Activated CD4-positive, CD25-positive, alpha-beta regulatory T cell treated with anti-CD3 and anti-CD28 coated beads, Interleukin-2, amount 50 U/mL, for 24 hours (primary cell): Measurements from ENCODE around the gene NRSN2.

Experiments used
- ATAC-seq, 2 donors: fragments of 150-1000 bp; cut with Tn5 transposase; one replicate each; pipeline ENCODE4 v1.10.0; 2021; ENCODE audit warnings: mild to moderate bottlenecking in 1 of 2, moderate library complexity in 1 of 2

Gene NRSN2

DNA sequence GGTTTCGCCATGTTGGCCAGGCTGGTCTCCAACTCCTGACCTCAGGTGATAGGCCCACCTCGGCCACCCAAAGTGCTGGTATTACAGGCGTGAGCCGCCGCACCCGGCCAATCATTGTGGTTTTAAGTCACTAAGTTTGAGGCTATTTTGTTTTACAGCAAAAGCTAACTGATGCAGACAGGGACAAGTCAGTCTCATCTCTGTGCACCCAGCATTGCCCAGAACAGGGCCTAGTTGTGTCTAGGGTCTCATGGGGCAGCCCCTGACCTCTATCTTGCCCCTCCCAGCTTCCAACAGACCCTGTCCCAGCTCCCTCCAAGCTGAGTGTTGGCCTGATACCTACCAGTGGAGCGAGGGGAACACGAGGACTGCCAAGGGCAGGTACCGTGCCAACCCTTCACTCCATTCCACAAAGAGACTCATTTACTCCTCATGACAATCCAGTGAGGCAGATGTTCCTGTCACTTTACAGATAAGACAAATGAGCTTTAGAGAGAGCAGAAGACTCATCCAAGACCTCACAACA, 52.3 kb downstream of the NRSN2 start:
- no peak for ATAC-seq

DNA sequence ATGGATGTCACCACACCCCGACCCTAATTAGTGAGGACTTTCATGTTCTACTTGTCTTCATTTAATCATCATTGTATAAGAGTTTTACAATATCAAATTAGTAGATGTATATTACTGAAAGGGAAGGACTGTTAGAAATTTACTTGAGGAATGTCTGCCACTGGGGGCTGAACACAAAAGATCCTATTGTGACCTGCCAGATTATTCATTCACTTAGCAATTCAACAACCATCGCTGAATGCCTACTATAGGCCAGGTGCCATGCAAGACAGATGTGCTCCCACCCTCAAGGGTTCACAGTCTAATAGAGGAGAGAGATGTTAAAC, 53.2 kb downstream of the NRSN2 start:
- ATAC-seq = no peak

DNA sequence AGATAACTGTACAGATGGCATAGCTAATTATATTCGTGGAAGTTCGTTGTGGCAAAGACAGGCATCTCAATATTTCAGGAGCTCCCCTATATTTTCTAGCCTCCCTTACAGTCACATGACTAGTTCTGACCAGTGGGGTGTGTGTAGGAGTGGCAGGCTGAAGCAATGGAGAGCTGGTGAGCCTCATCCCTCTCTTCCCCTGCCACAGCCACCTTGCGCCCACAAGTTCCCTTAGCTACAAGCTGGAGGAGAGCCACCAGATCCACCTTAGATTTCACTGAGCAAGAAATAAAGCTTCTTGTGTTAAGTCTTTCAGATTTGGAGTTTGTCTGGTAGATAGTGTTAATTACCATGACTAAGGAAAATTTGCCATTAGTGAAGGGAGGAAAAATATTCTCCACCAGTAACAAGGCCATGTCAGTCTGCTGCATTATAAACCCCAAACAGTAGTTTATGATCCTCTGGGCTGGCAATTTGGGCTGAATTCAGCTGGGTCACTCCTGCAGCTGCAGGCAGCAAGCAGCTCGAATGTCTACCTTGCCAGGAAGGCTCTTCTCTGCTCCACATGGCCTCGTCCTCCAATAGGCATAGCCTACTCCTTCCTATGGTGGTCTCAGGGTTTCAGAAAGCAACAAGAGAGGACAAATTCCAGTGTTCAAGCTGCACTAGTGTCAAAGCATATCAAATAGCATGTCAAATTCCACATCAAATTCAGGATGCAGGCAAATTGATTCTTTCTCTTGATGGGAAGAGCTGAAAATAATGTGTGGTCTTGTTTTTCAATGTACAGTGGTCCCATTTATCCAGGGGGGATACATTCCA, 53.8 kb downstream of the NRSN2 start:
- ATAC-seq = peak in 1 of 2 donors; percentile 24

DNA sequence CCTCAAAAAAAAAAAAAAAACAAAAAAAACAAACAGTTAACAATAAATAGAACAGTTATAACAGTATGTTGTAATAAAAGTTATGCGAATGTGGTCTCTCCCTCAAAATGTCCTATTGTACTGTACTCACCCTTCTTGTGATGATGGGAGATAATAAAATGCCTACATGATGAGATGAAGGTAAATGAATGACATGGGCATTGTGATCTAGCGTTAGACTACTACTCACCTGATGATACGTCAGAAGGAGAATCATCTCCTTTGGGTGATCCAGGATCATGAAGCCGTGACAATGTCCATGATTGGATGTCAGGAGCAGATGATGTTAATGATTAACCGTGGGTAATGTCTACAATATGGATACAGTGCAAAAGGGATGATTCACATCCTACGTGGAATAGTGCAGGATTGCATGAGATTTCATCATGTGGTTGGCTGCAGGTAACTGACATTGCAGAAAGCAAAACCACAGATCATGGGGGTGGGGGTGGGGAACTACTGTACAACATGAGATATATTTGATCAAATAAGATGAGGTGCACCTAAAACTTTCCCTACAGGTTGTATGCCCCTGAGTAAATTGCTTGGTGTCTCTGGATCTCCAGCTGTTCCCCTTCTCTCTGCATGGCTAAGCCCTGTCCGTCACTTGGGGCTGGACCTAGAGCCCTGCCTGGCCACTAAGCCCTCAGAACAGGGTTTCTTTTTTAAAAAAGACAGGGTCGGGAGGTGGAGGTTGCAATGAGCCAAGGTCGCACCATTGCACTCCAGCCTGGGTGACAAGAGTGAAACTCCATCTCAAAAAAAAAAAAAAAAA, 55.0 kb downstream of the NRSN2 start:
- ATAC-seq = peak; percentile 17 to 43

DNA sequence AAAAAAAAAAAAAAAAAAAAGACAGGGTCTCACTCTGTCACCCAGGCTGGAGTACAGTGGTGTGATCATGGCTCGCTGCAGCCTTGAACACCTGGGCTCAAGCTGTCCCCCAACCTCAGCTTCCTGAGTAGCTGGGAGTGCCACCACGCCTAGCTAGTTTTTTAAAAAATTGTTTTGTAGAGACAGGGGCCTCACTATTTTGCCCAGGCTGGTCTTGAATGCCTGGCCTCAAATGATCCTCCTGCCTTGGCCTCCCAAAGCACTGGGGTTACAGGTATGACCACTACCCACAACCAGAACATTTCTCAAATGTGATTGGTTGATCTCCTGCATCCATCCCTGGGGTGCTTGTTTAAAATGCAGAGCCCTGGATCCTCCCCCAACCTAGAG, 55.6 kb downstream of the NRSN2 start:
- ATAC-seq = no peak

DNA sequence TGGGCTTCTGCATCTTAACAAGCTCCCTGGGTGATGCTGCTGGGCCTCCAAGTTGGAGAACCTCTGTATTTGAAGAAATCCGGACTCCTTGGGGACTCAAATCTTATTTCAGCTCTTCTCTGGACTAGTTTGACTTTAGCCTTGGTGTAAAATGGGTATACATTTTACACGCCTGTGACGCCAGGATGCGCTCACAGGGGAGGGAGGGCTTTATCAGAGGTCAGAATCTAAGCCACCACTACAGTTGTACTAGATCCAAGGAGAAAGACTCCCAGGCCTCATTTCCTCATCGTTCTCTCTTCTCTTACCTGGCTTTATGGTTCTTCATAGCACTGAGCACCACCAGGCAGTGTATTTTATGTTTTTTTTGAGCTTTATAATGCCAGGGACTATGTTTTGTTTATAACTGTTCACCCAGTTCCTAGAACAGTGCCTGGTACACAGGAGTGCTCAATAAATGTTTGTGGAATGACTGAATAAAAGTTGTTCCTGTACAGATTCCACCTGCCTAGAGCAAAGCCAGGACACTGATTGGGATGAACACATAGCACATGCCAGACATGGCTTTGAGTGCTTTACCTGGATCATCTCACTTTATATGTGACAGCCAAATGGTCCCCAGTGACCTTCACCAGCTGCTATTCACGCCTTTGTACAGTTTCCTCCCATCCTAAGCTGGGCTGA, 56.1 kb downstream of the NRSN2 start:
- ATAC-seq = no peak

DNA sequence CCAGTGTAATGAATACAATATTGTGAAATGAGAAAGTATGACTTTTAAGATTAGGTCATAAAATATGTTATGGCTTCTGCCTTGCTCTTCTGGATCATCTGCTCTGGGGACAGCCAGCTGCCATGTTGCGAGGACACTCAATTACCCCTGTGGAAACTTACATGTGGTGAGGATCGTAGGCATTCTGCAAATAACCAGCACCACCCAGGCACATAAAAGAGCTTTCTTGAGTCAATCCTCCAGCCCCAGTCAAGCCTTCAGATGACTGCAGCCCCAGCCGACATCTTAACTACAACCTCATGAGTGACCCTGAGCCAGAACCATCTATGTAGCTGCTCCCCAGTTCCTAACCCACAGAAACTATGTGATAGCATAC, 56.7 kb downstream of the NRSN2 start:
- no peak for ATAC-seq

DNA sequence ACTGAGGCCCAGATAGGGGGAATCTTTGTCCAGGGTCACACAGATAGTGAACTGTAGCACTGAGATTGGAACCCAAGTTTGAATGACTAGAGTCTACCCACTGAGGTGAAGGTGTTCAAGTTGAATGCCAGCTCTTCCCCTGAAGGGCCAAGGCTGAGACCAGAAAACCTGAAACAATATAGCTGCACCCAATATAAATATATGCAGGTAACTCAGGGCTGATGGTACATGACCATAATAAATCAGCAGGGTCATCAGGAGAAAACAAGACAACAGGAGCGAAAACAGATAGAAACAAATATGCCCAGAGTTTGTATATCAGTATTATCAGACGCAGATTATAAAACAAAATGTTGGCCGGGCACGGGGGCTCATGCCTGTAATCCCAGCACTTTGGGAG, 57.2 kb downstream of the NRSN2 start:
- no peak for ATAC-seq
